WERI-Rb-1 (cell line): ENCODE data around the gene LRP1B.

Experiments
- DNase-seq: peaks from one replicate; pipeline ENCODE4 v3.0.0-alpha.2; 2020
- H3K27ac ChIP-seq: fragments of 250-450 bp; sonication (Bioruptor Pico); 2 replicates; pipeline ENCODE4 v1.5.1; 2020; ENCODE audit warnings: mild to moderate bottlenecking, moderate library complexity
- H3K27me3 ChIP-seq: fragments of 250-450 bp; sonication (Bioruptor Pico); 2 replicates; pipeline ENCODE4 v1.5.1; 2021; ENCODE audit warnings: mild to moderate bottlenecking, low read depth, moderate library complexity; ENCODE audit not compliant: insufficient read depth, severe bottlenecking
- H3K36me3 ChIP-seq: fragments of 250-450 bp; sonication (Bioruptor Pico); 2 replicates; pipeline ENCODE4 v1.5.1; 2020; ENCODE audit warnings: mild to moderate bottlenecking, moderate library complexity
- H3K4me3 ChIP-seq: 2 replicates; pipeline ENCODE4 v1.5.1; 2011; ENCODE audit warnings: low read depth, mild to moderate bottlenecking, control low read depth, low read length
- H3K9me3 ChIP-seq: fragments of 250-450 bp; sonication (Bioruptor Pico); 2 replicates; pipeline ENCODE4 v1.5.1; 2021; ENCODE audit warnings: mild to moderate bottlenecking, moderate library complexity; ENCODE audit not compliant: severe bottlenecking
- TF ChIP-seq, protein P1 (sequence below): IDR thresholded peaks from 2 replicates; pipeline ENCODE4 v1.5.1; 2011; ENCODE audit warnings: low read depth, mild to moderate bottlenecking, control low read depth, inconsistent platforms, low read length

Gene LRP1B

GRCh38 chr2:140869925-140870324 lies 1260.9 kb downstream of the LRP1B start:
- no peak for DNase-seq
- no peak overlapping the region for H3K27ac ChIP-seq
- H3K4me3 ChIP-seq, result no peak overlapping the region
- H3K27me3 ChIP-seq, result no peaks in the 10 kb centered on the region
- H3K9me3 ChIP-seq, result peaks cover 6% of the 10 kb centered on the region
- H3K36me3 ChIP-seq, result no peaks in the 10 kb centered on the region
- TF ChIP-seq, protein P1, sequence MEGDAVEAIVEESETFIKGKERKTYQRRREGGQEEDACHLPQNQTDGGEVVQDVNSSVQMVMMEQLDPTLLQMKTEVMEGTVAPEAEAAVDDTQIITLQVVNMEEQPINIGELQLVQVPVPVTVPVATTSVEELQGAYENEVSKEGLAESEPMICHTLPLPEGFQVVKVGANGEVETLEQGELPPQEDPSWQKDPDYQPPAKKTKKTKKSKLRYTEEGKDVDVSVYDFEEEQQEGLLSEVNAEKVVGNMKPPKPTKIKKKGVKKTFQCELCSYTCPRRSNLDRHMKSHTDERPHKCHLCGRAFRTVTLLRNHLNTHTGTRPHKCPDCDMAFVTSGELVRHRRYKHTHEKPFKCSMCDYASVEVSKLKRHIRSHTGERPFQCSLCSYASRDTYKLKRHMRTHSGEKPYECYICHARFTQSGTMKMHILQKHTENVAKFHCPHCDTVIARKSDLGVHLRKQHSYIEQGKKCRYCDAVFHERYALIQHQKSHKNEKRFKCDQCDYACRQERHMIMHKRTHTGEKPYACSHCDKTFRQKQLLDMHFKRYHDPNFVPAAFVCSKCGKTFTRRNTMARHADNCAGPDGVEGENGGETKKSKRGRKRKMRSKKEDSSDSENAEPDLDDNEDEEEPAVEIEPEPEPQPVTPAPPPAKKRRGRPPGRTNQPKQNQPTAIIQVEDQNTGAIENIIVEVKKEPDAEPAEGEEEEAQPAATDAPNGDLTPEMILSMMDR, result no peak

GRCh38 chr2:140869107-140869506 lies 1261.7 kb downstream of the LRP1B start:
- H3K9me3 ChIP-seq, result peaks cover 1% of the 10 kb centered on the region
- no peak overlapping the region for H3K27ac ChIP-seq
- DNase-seq, result no peak
- H3K27me3 ChIP-seq, result no peaks in the 10 kb centered on the region
- TF ChIP-seq, protein P1, result no peak
- no peaks in the 10 kb centered on the region for H3K36me3 ChIP-seq
- H3K4me3 ChIP-seq, result no peak overlapping the region

- H3K36me3 ChIP-seq, result no peaks in the 10 kb centered on the region
- H3K4me3 ChIP-seq, result no peak overlapping the region
- DNase-seq, result no peak
- TF ChIP-seq, protein P1, result no peak
- no peaks in the 10 kb centered on the region for H3K27me3 ChIP-seq
- no peaks in the 10 kb centered on the region for H3K9me3 ChIP-seq
- no peak overlapping the region for H3K27ac ChIP-seq
Observed at GRCh38 chr2:140865837-140866236, 1265.0 kb downstream of the LRP1B start.

- TF ChIP-seq, protein P1, result peak; percentile 42
- Histone ChIP-seq H3K9me3 (no peaks in the 10 kb centered on the region), H3K27ac (no peak overlapping the region), H3K4me3 (no peak overlapping the region), H3K36me3 (no peaks in the 10 kb centered on the region), H3K27me3 (no peaks in the 10 kb centered on the region)
- DNase-seq, result no peak
Observed at GRCh38 chr2:140863713-140864112, 1267.1 kb downstream of the LRP1B start.

- no peak for DNase-seq
- H3K27me3 ChIP-seq, result no peaks in the 10 kb centered on the region
- TF ChIP-seq, protein P1, result no peak
- H3K36me3 ChIP-seq, result no peaks in the 10 kb centered on the region
- H3K9me3 ChIP-seq, result no peaks in the 10 kb centered on the region
- no peak overlapping the region for H3K27ac ChIP-seq
- H3K4me3 ChIP-seq, result no peak overlapping the region
Observed at GRCh38 chr2:140862181-140862580, 1268.6 kb downstream of the LRP1B start.

- TF ChIP-seq, protein P1, result no peak
- no peak for DNase-seq
- no peaks in the 10 kb centered on the region for H3K27me3 ChIP-seq
- no peak overlapping the region for H3K4me3 ChIP-seq
- H3K36me3 ChIP-seq, result no peaks in the 10 kb centered on the region
- no peak overlapping the region for H3K27ac ChIP-seq
- no peaks in the 10 kb centered on the region for H3K9me3 ChIP-seq
Observed at GRCh38 chr2:140861666-140862065, 1269.2 kb downstream of the LRP1B start.
